AG04449 (cell line): ENCODE data around the gene COX19.

Experiments
- CTCF ChIA-PET: fragments of 350-600 bp; formaldehyde crosslinking; extraction: SDS; loops from one replicate; lab custom pipeline; 2021; ENCODE audit warnings: antibody characterized with exemption; lab: Yijun Ruan, JAX
- POLR2A ChIA-PET: fragments of 400-600, 350-600 bp; formaldehyde crosslinking; extraction: SDS; loops from one replicate; lab custom pipeline; 2020; ENCODE audit warnings: antibody characterized with exemption, inconsistent platforms; lab: Yijun Ruan, JAX
- DNase-seq: peaks from one replicate; pipeline ENCODE4 v3.0.0-alpha.2; 2010; ENCODE audit warnings: low read depth, low spot score
- H3K4me3 ChIP-seq: 2 replicates; pipeline ENCODE4 v1.5.1; 2011; ENCODE audit warnings: low read depth, mild to moderate bottlenecking, control low read depth, low read length
- TF ChIP-seq, protein P1 (sequence below): IDR thresholded peaks from one replicate; pipeline ENCODE4 v1.5.1; 2011; ENCODE audit warnings: mild to moderate bottlenecking, moderate library complexity, low read length, control low read depth, inconsistent platforms; ENCODE audit not compliant: insufficient read depth; ENCODE audit errors: missing control alignments

Gene COX19

GRCh38 chr7:977326-978048 lies 2.1 kb upstream of the COX19 start:
- H3K4me3 ChIP-seq: no peak overlapping the region
- DNase-seq: no peak
- ChIA-PET POLR2A (no interaction called here), CTCF (interaction anchor here (1.0 to 8.2 kb wide), 2 partner anchors 11 to 17 kb away, joined by 5 to 103 read pairs; no protein-coding TSS in a partner anchor)
- TF ChIP-seq, protein P1, sequence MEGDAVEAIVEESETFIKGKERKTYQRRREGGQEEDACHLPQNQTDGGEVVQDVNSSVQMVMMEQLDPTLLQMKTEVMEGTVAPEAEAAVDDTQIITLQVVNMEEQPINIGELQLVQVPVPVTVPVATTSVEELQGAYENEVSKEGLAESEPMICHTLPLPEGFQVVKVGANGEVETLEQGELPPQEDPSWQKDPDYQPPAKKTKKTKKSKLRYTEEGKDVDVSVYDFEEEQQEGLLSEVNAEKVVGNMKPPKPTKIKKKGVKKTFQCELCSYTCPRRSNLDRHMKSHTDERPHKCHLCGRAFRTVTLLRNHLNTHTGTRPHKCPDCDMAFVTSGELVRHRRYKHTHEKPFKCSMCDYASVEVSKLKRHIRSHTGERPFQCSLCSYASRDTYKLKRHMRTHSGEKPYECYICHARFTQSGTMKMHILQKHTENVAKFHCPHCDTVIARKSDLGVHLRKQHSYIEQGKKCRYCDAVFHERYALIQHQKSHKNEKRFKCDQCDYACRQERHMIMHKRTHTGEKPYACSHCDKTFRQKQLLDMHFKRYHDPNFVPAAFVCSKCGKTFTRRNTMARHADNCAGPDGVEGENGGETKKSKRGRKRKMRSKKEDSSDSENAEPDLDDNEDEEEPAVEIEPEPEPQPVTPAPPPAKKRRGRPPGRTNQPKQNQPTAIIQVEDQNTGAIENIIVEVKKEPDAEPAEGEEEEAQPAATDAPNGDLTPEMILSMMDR: no peak

- ChIA-PET CTCF (interaction anchor here (0.9 to 8.2 kb wide), 3 partner anchors 12 to 89 kb away, joined by 3 to 103 read pairs (median 5); no protein-coding TSS in a partner anchor), POLR2A (no interaction called here)
- TF ChIP-seq, protein P1: no peak
- no peak overlapping the region for H3K4me3 ChIP-seq
- no peak for DNase-seq
These were observed 1.6 kb upstream of the COX19 start for GRCh38 chr7:976901-977325.

DNA sequence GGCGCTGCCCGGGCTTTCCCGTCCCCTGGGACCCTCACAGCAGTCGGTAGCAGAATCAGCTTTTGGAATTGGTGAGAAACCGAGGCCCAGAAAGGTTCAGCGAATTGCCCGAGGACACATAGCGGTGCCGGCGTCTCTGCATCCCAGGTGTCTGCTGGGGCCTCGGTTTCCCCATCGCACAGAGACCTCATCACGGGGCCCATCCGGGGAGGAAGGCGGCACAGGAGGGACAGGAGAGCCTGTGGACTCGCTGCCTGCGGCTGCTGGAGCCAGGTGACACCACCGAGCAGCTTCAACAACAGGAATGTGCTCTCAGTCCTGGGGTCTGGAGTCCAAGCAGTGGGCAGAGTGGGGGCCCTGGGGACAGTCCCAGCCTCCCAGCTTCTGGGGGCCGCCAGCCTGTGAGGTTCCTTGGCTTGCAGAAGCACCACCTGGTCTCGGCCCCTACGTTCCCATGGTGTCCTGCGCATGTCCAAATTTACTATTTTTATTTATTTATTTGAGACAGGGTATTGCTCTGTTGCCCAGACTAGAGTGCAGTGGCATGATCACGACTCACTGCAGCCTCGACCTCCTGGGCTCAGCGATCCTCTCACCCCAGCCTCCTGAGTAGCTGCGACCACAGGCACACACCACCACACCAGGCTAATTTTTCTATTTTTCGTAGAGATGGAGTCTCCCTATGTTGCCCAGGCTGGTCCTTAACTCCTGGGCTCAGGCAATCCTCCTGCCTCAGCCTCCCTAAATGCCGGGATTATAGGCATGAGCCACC lies 539 bp upstream of the COX19 start:
- peak overlapping the region; percentile 95 for H3K4me3 ChIP-seq
- ChIA-PET POLR2A (interaction anchor here (0.6 to 1.6 kb wide), 4 partner anchors 8 to 90 kb away, joined by 3 to 6 read pairs (median 3); no protein-coding TSS in a partner anchor), CTCF (interaction anchor here (0.9 to 8.2 kb wide), 10 partner anchors 9 to 198 kb away, joined by 3 to 103 read pairs (median 4); partner anchors contain the start of gene GPR146)
- no peak for DNase-seq
- TF ChIP-seq, protein P1: no peak

- POLR2A ChIA-PET: interaction anchor here (1.6 to 2.2 kb wide), 2 partner anchors 10 to 19 kb away, joined by 6 to 7 read pairs; no protein-coding TSS in a partner anchor
- CTCF ChIA-PET: interaction anchor here (1.0 to 8.2 kb wide), 8 partner anchors 8 to 202 kb away, joined by 3 to 103 read pairs (median 4); no protein-coding TSS in a partner anchor
- H3K4me3 ChIP-seq: peak overlapping the region; percentile 95
- DNase-seq: no peak
- TF ChIP-seq, protein P1: no peak
These were observed 1.2 kb downstream of the COX19 start for GRCh38 chr7:974172-974571.

GRCh38 chr7:973312-973711 lies 2.0 kb downstream of the COX19 start:
- POLR2A ChIA-PET: interaction anchor here (2.2 kb wide), 1 partner anchor 9 kb away, joined by 7 read pairs; no protein-coding TSS in a partner anchor
- TF ChIP-seq, protein P1: no peak
- CTCF ChIA-PET: interaction anchor here (1.0 to 8.2 kb wide), 7 partner anchors 21 to 220 kb away, joined by 3 to 103 read pairs (median 4); no protein-coding TSS in a partner anchor
- DNase-seq: no peak
- H3K4me3 ChIP-seq: no peak overlapping the region
